KG1 (cell line): Measurements from ENCODE around the gene C12orf57.

Experiments used
- DNase-seq: peaks from one replicate; lab custom pipeline; 2025; lab: John Stamatoyannopoulos, UW

C12orf57 gene

GRCh38 chr12:6917491-6918231 is 26.2 kb upstream of the C12orf57 start:
- no peak for DNase-seq

DNA sequence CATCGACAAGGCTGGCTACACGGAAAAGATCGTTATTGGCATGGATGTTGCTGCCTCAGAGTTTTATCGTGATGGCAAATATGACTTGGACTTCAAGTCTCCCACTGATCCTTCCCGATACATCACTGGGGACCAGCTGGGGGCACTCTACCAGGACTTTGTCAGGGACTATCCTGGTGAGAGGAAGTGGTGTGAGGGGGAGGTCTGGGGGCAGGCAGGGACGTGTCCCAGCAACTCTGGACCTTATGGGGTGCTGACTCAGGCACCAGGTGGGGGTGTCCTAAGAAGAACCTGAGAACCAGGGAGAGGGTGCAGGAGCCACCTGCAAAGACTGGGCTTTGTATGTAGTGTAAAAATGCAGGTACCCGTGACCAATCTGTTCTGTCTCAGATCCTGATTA is 24.2 kb upstream of the C12orf57 start:
- DNase-seq: no peak

- DNase-seq: no peak
Measured at GRCh38 chr12:6921539-6921938, 22.3 kb upstream of the C12orf57 start.

DNA sequence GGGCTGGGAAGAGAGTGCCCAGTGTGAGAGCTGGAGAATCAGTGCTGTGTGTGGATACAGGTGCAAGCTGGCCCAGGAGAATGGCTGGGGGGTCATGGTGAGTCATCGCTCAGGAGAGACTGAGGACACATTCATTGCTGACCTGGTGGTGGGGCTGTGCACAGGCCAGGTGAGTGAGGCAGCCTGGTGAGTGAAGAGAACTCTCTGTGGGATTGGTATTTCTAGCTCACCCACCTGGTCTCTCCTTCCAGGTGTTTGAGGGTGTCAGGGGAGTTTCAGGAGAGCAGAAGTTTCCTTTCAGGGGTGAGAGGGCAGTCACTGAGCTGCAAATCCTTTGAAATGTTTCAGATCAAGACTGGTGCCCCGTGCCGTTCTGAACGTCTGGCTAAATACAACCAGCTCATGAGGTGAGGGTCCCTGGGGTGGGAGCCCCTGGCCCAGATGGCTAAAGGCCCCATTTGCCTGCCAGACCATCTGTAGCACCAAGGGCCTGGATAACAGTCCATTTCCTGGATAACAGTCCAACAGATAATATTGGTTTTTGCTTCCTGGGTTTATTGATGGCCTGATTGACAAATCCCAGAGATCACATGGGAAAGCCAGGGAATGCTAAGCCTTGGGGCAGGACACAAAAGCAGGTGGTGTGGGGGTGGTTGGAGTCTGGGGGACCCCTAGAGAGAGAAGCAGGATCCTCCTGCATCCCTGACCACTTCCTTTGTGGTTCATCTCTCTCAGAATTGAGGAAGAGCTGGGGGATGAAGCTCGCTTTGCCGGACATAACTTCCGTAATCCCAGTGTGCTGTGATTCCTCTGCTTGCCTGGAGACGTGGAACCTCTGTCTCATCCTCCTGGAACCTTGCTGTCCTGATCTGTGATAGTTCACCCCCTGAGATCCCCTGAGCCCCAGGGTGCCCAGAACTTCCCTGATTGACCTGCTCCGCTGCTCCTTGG is 21.6 kb upstream of the C12orf57 start:
- DNase-seq: no peak

- no peak for DNase-seq
Measured at GRCh38 chr12:6923003-6923732, 20.7 kb upstream of the C12orf57 start.

- DNase-seq: no peak
Measured at GRCh38 chr12:6923851-6924250, 20.0 kb upstream of the C12orf57 start.

DNA sequence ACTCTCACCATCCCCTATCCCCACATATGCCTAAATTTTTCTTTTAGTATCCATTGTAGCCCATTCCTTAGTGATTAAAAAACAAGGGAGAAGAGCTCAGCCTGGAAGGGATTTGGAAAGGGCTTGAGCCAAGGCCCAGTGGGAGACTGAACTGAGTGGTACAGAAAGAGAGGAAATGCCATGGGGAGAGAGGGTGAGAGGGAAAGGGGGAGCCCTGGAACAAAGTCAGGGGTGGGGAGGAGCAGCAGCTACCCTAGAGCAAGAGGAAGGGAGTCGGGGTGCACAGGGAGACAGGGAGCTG is 18.6 kb upstream of the C12orf57 start:
- DNase-seq: no peak

- no peak for DNase-seq
Measured at GRCh38 chr12:6925540-6926279, 18.1 kb upstream of the C12orf57 start.

- DNase-seq: no peak
Measured at GRCh38 chr12:6927379-6928021, 16.3 kb upstream of the C12orf57 start, which contains the start of gene ATN1. ATN1 (plus strand) TSS chr12:6927959; CDS start chr12:6934002, 6,043 bp downstream.

- no peak for DNase-seq
Measured at GRCh38 chr12:6928022-6928702, 15.7 kb upstream of the C12orf57 start.

DNA sequence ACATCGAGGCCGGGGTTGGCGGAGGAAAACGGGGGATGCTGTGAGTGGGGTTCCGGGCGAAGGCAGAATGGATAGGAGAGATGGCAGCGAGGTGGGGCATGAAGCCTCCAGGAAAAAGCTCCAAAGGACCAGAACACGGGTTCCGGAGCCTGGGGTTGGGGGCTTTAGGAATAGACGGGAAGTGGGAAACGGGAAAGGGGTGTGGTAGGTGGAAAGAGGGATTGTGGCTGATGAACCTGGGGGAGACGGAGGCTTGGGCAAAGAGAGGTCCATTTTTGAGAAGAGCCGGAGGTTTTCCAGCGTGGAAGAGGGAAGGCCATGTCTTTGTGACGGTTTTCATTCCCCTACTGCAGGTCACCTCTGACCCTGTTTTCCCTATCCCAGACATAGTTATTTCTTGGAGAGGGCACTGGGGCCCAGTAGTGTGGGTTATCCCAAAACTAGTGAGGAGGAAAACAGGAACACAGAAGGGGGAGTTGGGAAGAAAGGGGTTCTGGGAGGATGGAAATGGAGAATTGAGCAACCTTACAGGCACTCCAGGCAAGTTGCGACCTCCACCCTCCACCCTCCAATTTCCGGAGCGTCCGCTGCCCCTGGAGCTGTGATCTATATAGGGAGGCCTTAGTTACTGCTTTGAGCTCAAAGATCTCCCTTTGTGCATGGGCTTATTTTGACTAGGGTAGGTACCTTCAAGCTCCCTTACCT is 15.0 kb upstream of the C12orf57 start:
- DNase-seq: no peak

DNA sequence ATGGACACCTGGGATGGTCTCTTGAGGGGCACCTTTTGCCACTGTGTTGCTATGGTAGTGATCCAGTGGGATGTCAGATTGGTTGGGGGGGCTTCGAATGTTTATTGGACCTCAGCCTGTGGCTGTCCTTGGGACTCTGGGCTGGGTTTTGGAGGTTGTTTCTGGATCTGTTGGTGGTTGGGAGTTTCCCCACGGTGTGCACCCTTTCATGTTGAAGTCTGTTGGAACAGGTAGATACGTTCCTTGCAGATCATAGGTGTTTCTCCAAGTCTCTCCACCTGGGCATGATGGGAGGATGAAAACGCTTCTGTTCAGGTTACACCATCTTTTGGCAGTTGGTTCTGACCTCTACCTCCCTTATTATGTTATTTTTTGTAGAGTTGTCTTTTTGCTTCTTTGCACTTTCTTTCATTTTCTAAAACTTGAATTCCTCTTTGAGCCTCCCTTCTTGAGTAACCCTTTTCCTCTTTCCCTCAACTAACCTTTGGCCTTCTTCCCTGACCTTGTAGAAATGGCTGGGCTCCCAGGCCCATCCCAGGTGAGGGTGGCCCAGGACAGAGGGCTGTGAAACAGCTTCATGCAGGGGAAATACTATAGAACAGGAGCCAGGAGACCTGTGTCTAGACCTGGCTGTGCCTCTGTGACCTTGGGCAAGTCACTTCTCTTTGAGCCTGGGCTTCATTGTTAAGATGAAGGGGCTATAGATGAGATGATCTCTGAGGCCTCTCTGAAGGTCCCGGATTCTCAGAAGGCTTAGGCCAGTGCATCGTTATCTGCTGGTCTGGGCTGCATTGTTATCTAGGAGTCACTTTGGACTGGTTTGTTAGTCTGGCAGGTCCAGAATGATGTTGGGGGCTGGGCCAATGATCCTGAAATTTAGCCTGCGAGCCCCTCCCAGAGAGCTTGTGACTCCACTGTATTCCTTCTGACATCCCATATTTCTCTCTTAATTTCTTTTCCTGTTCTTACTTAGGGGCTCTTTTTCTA is 14.1 kb upstream of the C12orf57 start:
- no peak for DNase-seq

GRCh38 chr12:6932766-6933165 is 11.1 kb upstream of the C12orf57 start:
- no peak for DNase-seq

- no peak for DNase-seq
Measured at GRCh38 chr12:6934110-6934509, 9.7 kb upstream of the C12orf57 start.

DNA sequence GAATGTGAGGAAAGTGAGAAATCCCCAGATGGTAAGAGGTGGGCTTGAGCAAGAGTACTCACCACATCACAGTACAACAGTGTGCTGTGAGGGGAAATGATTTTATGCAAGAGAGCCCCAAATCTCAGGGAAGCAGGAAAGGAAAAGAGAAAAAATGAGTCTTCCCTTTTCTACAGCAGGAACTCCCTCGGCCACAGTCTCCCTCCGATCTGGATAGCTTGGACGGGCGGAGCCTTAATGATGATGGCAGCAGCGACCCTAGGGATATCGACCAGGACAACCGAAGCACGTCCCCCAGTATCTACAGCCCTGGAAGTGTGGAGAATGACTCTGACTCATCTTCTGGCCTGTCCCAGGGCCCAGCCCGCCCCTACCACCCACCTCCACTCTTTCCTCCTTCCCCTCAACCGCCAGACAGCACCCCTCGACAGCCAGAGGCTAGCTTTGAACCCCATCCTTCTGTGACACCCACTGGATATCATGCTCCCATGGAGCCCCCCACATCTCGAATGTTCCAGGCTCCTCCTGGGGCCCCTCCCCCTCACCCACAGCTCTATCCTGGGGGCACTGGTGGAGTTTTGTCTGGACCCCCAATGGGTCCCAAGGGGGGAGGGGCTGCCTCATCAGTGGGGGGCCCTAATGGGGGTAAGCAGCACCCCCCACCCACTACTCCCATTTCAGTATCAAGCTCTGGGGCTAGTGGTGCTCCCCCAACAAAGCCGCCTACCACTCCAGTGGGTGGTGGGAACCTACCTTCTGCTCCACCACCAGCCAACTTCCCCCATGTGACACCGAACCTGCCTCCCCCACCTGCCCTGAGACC is 8.2 kb upstream of the C12orf57 start:
- DNase-seq: no peak

GRCh38 chr12:6936194-6936635 is 7.6 kb upstream of the C12orf57 start:
- no peak for DNase-seq

DNA sequence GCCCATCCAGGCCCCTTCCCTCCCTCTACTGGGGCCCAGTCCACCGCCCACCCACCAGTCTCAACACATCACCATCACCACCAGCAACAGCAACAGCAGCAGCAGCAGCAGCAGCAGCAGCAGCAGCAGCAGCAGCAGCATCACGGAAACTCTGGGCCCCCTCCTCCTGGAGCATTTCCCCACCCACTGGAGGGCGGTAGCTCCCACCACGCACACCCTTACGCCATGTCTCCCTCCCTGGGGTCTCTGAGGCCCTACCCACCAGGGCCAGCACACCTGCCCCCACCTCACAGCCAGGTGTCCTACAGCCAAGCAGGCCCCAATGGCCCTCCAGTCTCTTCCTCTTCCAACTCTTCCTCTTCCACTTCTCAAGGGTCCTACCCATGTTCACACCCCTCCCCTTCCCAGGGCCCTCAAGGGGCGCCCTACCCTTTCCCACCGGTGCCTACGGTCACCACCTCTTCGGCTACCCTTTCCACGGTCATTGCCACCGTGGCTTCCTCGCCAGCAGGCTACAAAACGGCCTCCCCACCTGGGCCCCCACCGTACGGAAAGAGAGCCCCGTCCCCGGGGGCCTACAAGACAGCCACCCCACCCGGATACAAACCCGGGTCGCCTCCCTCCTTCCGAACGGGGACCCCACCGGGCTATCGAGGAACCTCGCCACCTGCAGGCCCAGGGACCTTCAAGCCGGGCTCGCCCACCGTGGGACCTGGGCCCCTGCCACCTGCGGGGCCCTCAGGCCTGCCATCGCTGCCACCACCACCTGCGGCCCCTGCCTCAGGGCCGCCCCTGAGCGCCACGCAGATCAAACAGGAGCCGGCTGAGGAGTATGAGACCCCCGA is 7.0 kb upstream of the C12orf57 start:
- no peak for DNase-seq
